Stomach smooth muscle (tissue), 2 donors: ENCODE measurements around the gene RXFP4.

Source experiments
- H3K27ac ChIP-seq: one replicate; pipeline ENCODE4 v1.7.0; 2013; ENCODE audit warnings: mild to moderate bottlenecking, low read length, inconsistent platforms
- H3K27me3 ChIP-seq, 2 donors: one replicate each; pipeline ENCODE4 v1.7.0; 2013; ENCODE audit warnings: low read length in 2 of 2; ENCODE audit not compliant: insufficient read depth in 2 of 2, control insufficient read depth in 1 of 2
- H3K36me3 ChIP-seq, 2 donors: one replicate each; pipeline ENCODE4 v1.7.0; 2013; ENCODE audit warnings: low read length in 2 of 2; ENCODE audit not compliant: control insufficient read depth in 2 of 2, insufficient read depth in 2 of 2
- H3K4me1 ChIP-seq: one replicate; pipeline ENCODE4 v1.7.0; 2013; ENCODE audit warnings: low read length; ENCODE audit not compliant: control insufficient read depth, insufficient read depth
- H3K4me3 ChIP-seq, 2 donors: one replicate each; pipeline ENCODE4 v1.7.0; 2013; ENCODE audit warnings: low read length in 2 of 2
- H3K9ac ChIP-seq, 2 donors: one replicate each; pipeline ENCODE4 v1.7.0; 2013; ENCODE audit warnings: low read length in 2 of 2, mild to moderate bottlenecking in 1 of 2
- H3K9me3 ChIP-seq, 2 donors: one replicate each; pipeline ENCODE4 v1.7.0; 2013; ENCODE audit warnings: low read length in 2 of 2; ENCODE audit not compliant: control insufficient read depth in 2 of 2
- donor health status: healthy.
- donor health status: Pancreatic carcinoma.

Gene RXFP4

GRCh38 chr1:155960081-155960745 lies 18.8 kb downstream of the RXFP4 start:
- no peaks in the 10 kb centered on the region for H3K9me3 ChIP-seq

GRCh38 chr1:155961937-155962336 lies 20.5 kb downstream of the RXFP4 start:
- Histone ChIP-seq H3K27ac (peak overlapping the region; percentile 55), H3K4me1 (peaks cover 40% of the 10 kb centered on the region), H3K9ac (peak overlapping the region in 1 of 2 donors; percentile 5)

More at GRCh38 chr1:155960081-155960745, 18.8 kb downstream of the RXFP4 start:
- H3K36me3 ChIP-seq: peaks cover 56% of the 10 kb centered on the region in 2 donors
- no peaks in the 10 kb centered on the region for H3K27me3 ChIP-seq
- H3K4me3 ChIP-seq: no peak overlapping the region
- peak overlapping the region in 1 of 2 donors; percentile 29 for H3K9ac ChIP-seq
- peaks cover 32% of the 10 kb centered on the region for H3K4me1 ChIP-seq
- peak overlapping the region; percentile 70 for H3K27ac ChIP-seq

GRCh38 chr1:155962599-155963211 lies 21.3 kb downstream of the RXFP4 start:
- Histone ChIP-seq H3K9me3 (no peaks in the 10 kb centered on the region), H3K27ac (peak overlapping the region; percentile 55), H3K27me3 (no peaks in the 10 kb centered on the region), H3K4me1 (peaks cover 48% of the 10 kb centered on the region), H3K9ac (no peak overlapping the region), H3K36me3 (peaks cover 60 to 65% of the 10 kb centered on the region in 2 donors), H3K4me3 (no peak overlapping the region)

More at GRCh38 chr1:155961937-155962336, 20.5 kb downstream of the RXFP4 start:
- H3K9me3 ChIP-seq: no peaks in the 10 kb centered on the region
- no peaks in the 10 kb centered on the region for H3K27me3 ChIP-seq
- H3K36me3 ChIP-seq: peaks cover 67 to 69% of the 10 kb centered on the region in 2 donors
- no peak overlapping the region for H3K4me3 ChIP-seq

GRCh38 chr1:155964193-155964592 lies 22.8 kb downstream of the RXFP4 start:
- Histone ChIP-seq H3K36me3 (peaks cover 53 to 60% of the 10 kb centered on the region in 2 donors), H3K9ac (no peak overlapping the region), H3K27ac (no peak overlapping the region), H3K27me3 (no peaks in the 10 kb centered on the region), H3K4me3 (no peak overlapping the region), H3K9me3 (no peaks in the 10 kb centered on the region), H3K4me1 (peaks cover 63% of the 10 kb centered on the region)

GRCh38 chr1:155966135-155966534 lies 24.7 kb downstream of the RXFP4 start:
- no peak overlapping the region for H3K27ac ChIP-seq
- peaks cover 41 to 52% of the 10 kb centered on the region in 2 donors for H3K36me3 ChIP-seq
- no peaks in the 10 kb centered on the region for H3K9me3 ChIP-seq
- no peaks in the 10 kb centered on the region for H3K27me3 ChIP-seq
- H3K9ac ChIP-seq: no peak overlapping the region
- no peak overlapping the region for H3K4me3 ChIP-seq
- H3K4me1 ChIP-seq: peaks cover 70% of the 10 kb centered on the region

- Histone ChIP-seq H3K27ac (peak overlapping the region; percentile 58), H3K9ac (peak overlapping the region in 1 of 2 donors; percentile 55), H3K36me3 (peaks cover 37 to 48% of the 10 kb centered on the region in 2 donors), H3K4me3 (no peak overlapping the region), H3K27me3 (no peaks in the 10 kb centered on the region), H3K4me1 (peaks cover 67% of the 10 kb centered on the region), H3K9me3 (no peaks in the 10 kb centered on the region)
These were observed 25.3 kb downstream of the RXFP4 start for GRCh38 chr1:155966750-155967149.

GRCh38 chr1:155967341-155968050 lies 26.1 kb downstream of the RXFP4 start:
- H3K27me3 ChIP-seq: no peaks in the 10 kb centered on the region
- H3K9me3 ChIP-seq: no peaks in the 10 kb centered on the region
- peak overlapping the region; percentile 58 for H3K27ac ChIP-seq
- peak overlapping the region; percentile 55 to 68 for H3K9ac ChIP-seq
- peak overlapping the region; percentile 25 to 52 for H3K4me3 ChIP-seq
- H3K36me3 ChIP-seq: peaks cover 29 to 41% of the 10 kb centered on the region in 2 donors
- peaks cover 66% of the 10 kb centered on the region for H3K4me1 ChIP-seq

GRCh38 chr1:155968051-155968400 lies 26.6 kb downstream of the RXFP4 start:
- peaks cover 64% of the 10 kb centered on the region for H3K4me1 ChIP-seq
- peak overlapping the region; percentile 5 to 55 for H3K9ac ChIP-seq
- no peaks in the 10 kb centered on the region for H3K27me3 ChIP-seq
- peaks cover 24 to 36% of the 10 kb centered on the region in 2 donors for H3K36me3 ChIP-seq
- H3K4me3 ChIP-seq: peak overlapping the region; percentile 25 to 52
- no peaks in the 10 kb centered on the region for H3K9me3 ChIP-seq
- peak overlapping the region; percentile 58 for H3K27ac ChIP-seq

GRCh38 chr1:155968670-155969069 lies 27.2 kb downstream of the RXFP4 start:
- H3K27ac ChIP-seq: peak overlapping the region; percentile 58
- H3K4me1 ChIP-seq: peaks cover 65% of the 10 kb centered on the region
- no peaks in the 10 kb centered on the region for H3K27me3 ChIP-seq
- H3K36me3 ChIP-seq: peaks cover 23 to 34% of the 10 kb centered on the region in 2 donors
- no peak overlapping the region for H3K9ac ChIP-seq
- H3K9me3 ChIP-seq: no peaks in the 10 kb centered on the region
- H3K4me3 ChIP-seq: peak overlapping the region in 1 of 2 donors; percentile 8

GRCh38 chr1:155969377-155969791 lies 27.9 kb downstream of the RXFP4 start:
- H3K9ac ChIP-seq: peak overlapping the region in 1 of 2 donors; percentile 29
- peak overlapping the region; percentile 58 for H3K27ac ChIP-seq
- H3K4me3 ChIP-seq: peak overlapping the region in 1 of 2 donors; percentile 29
- H3K9me3 ChIP-seq: no peaks in the 10 kb centered on the region
- no peaks in the 10 kb centered on the region for H3K27me3 ChIP-seq
- peaks cover 72% of the 10 kb centered on the region for H3K4me1 ChIP-seq
- H3K36me3 ChIP-seq: peaks cover 21 to 32% of the 10 kb centered on the region in 2 donors
